ENCODE data around the gene KRT83. TPM values are rescaled to one million over a fixed set of nuclear protein-coding genes. Genes with fewer than 3 reads are reported as not detected.

KRT83 gene
- total and polyA plus RNA-seq, 12 donors: not detected

DNA sequence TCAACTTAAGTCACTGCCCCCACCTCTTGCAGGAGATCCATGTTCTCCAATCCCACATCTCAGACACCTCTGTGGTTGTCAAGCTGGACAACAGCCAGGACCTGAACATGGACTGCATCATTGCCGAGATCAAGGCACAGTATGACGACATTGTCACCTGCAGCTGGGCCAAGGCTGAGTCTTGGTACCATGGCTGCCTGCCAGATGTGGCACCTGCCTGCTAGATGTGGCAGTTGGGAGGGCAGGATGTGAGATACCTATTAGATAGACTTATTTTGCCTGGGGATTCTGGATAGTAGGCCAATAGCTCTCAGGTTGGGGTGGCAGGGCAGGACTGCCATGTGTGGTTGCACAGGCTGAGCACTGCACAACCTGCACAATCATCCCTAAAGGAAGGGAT lies 54.7 kb downstream of the KRT83 start:
- no peak overlapping the region for H3K4me3 ChIP-seq

DNA sequence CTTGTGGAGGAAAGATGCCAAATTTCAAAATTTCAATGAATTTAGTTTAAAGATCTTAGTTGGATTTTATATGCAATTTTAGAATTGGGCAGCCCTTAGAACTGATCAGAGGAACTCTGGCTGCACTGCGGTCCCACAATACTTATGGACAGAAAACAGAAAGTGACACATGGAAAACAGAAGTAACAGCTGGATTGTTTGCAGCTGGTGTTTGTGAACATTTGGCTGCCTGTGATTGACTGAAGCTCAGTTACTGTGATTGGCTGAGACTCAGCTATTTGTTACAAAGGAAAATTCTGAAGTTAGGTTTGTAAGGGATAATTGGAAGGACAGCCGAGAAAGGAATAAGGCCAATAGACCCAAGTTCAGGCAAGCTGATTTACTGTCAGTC lies 56.8 kb downstream of the KRT83 start:
- WGBS, 4 donors: 66 to 84% (median 76%) methylated on average over 2 of the region's 2 CpGs
- no peak for DNase-seq
- H3K4me1 ChIP-seq (replicated peaks in 1 of 2): peaks cover 0 to 8% of the 10 kb centered on the region in 2 donors
- no peaks in the 10 kb centered on the region for H3K36me3 ChIP-seq (replicated peaks in 1 of 2)
- H3K27ac ChIP-seq: no peak overlapping the region
- TF ChIP-seq, protein P1, sequence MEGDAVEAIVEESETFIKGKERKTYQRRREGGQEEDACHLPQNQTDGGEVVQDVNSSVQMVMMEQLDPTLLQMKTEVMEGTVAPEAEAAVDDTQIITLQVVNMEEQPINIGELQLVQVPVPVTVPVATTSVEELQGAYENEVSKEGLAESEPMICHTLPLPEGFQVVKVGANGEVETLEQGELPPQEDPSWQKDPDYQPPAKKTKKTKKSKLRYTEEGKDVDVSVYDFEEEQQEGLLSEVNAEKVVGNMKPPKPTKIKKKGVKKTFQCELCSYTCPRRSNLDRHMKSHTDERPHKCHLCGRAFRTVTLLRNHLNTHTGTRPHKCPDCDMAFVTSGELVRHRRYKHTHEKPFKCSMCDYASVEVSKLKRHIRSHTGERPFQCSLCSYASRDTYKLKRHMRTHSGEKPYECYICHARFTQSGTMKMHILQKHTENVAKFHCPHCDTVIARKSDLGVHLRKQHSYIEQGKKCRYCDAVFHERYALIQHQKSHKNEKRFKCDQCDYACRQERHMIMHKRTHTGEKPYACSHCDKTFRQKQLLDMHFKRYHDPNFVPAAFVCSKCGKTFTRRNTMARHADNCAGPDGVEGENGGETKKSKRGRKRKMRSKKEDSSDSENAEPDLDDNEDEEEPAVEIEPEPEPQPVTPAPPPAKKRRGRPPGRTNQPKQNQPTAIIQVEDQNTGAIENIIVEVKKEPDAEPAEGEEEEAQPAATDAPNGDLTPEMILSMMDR (IDR thresholded peaks at IDR 0.05): no peak
- TF ChIP-seq POLR2A (IDR thresholded peaks at IDR 0.05): no peak
- H3K4me3 ChIP-seq: no peak overlapping the region
- intact Hi-C loops (cut with DNase I): no loop called here
- no peaks in the 10 kb centered on the region for H3K27me3 ChIP-seq
- no peaks in the 10 kb centered on the region for H3K9me3 ChIP-seq (replicated peaks in 1 of 3)

More for the DNA sequence above, 54.7 kb downstream of the KRT83 start:
- 83 to 100% (median 92%) methylated on average over 2 of the region's 2 CpGs for WGBS, 4 donors
- intact Hi-C loops (cut with DNase I): no loop called here
- Histone ChIP-seq H3K4me1 (replicated peaks in 1 of 2) (no peaks in the 10 kb centered on the region), H3K36me3 (replicated peaks in 1 of 2) (no peaks in the 10 kb centered on the region), H3K9me3 (replicated peaks in 1 of 3) (no peaks in the 10 kb centered on the region), H3K27me3 (no peaks in the 10 kb centered on the region), H3K27ac (no peak overlapping the region)
- peak in 1 of 7 donors; percentile 8 for DNase-seq
- TF ChIP-seq, protein P1 (IDR thresholded peaks at IDR 0.05): no peak
- no peak for TF ChIP-seq POLR2A (IDR thresholded peaks at IDR 0.05)

Other genes starting within 250 kb of the KRT83 start
- 1 to 10 TPM in 1 of 9 donors, under 1 TPM in 2, not detected in 6; 0.54 to 2.1 (median 0.83) TPM for gene SMIM41, start 241.7 kb downstream of the KRT83 start, total RNA-seq
- under 1 TPM in 1 of 3 donors, not detected in 2; 0.10 TPM for gene SMIM41, start 241.7 kb downstream of the KRT83 start, polyA plus RNA-seq
- gene KRT80, start 129.4 kb downstream of the KRT83 start, total RNA-seq: 10 to 100 TPM in 1 of 9 donors, 1 to 10 TPM in 7, under 1 TPM in 1; 0.95 to 14.6 (median 5.1) TPM
- gene KRT80, start 129.4 kb downstream of the KRT83 start, polyA plus RNA-seq: 1 to 10 TPM; 1.8 to 8.8 (median 2.5) TPM
- gene KRT7, start 88.2 kb downstream of the KRT83 start, total RNA-seq: 10 to 100 TPM in 2 of 9 donors, 1 to 10 TPM in 6, under 1 TPM in 1; 0.33 to 13.5 (median 7.9) TPM
- 10 to 100 TPM in 2 of 3 donors, 1 to 10 TPM in 1; 2.1 to 34.8 (median 12.1) TPM for gene KRT7, start 88.2 kb downstream of the KRT83 start, polyA plus RNA-seq
- gene KRT86, start 46.8 kb downstream of the KRT83 start, total RNA-seq: 1 to 10 TPM in 5 of 9 donors, under 1 TPM in 3, not detected in 1; 0.69 to 6.2 (median 1.4) TPM
- 1 to 10 TPM in 1 of 3 donors, under 1 TPM in 1, not detected in 1; 0.61 to 1.4 TPM for gene KRT86, start 46.8 kb downstream of the KRT83 start, polyA plus RNA-seq
- gene KRT81, start 29.9 kb downstream of the KRT83 start, total RNA-seq: under 1 TPM in 2 of 9 donors, not detected in 7; 0.25 to 0.42 TPM
- gene KRT81, start 29.9 kb downstream of the KRT83 start, polyA plus RNA-seq: not detected
- gene KRT85, start 46.1 kb upstream of the KRT83 start, total RNA-seq: not detected
- not detected for gene KRT85, start 46.1 kb upstream of the KRT83 start, polyA plus RNA-seq
- not detected for gene KRT84, start 64.3 kb upstream of the KRT83 start, total RNA-seq
- not detected for gene KRT84, start 64.3 kb upstream of the KRT83 start, polyA plus RNA-seq
- gene KRT82, start 84.9 kb upstream of the KRT83 start, total RNA-seq: not detected
- gene KRT82, start 84.9 kb upstream of the KRT83 start, polyA plus RNA-seq: not detected
- not detected for gene KRT75, start 113.0 kb upstream of the KRT83 start, total RNA-seq
- gene KRT75, start 113.0 kb upstream of the KRT83 start, polyA plus RNA-seq: not detected
- under 1 TPM in 1 of 9 donors, not detected in 8; 0.25 TPM for gene KRT6B, start 130.7 kb upstream of the KRT83 start, total RNA-seq
- gene KRT6B, start 130.7 kb upstream of the KRT83 start, polyA plus RNA-seq: under 1 TPM in 1 of 3 donors, not detected in 2; 0.20 TPM
- gene KRT6C, start 152.4 kb upstream of the KRT83 start, total RNA-seq: under 1 TPM in 1 of 9 donors, not detected in 8; 0.28 TPM
- under 1 TPM in 1 of 3 donors, not detected in 2; 0.17 TPM for gene KRT6C, start 152.4 kb upstream of the KRT83 start, polyA plus RNA-seq
- gene KRT6A, start 171.9 kb upstream of the KRT83 start, total RNA-seq: 1 to 10 TPM in 1 of 9 donors, under 1 TPM in 1, not detected in 7; 0.28 to 1.1 TPM
- gene KRT6A, start 171.9 kb upstream of the KRT83 start, polyA plus RNA-seq: 1 to 10 TPM in 1 of 3 donors, under 1 TPM in 1, not detected in 1; 0.24 to 2.7 TPM
- under 1 TPM in 4 of 9 donors, not detected in 5; 0.11 to 0.88 (median 0.37) TPM for gene KRT5, start 199.0 kb upstream of the KRT83 start, total RNA-seq
- 1 to 10 TPM in 1 of 3 donors, under 1 TPM in 1, not detected in 1; 0.56 to 4.2 TPM for gene KRT5, start 199.0 kb upstream of the KRT83 start, polyA plus RNA-seq
- not detected for gene KRT71, start 231.7 kb upstream of the KRT83 start, total RNA-seq
- gene KRT71, start 231.7 kb upstream of the KRT83 start, polyA plus RNA-seq: not detected